ENCODE data around the gene NTPCR. TPM values are rescaled to one million over a fixed set of nuclear protein-coding genes. Genes with fewer than 3 reads are reported as not detected.

Gene NTPCR
- total RNA-seq, 2 donors from 2014 or later, result 28.3 to 29.1 TPM

GRCh38 chr1:233033361-233033760 is 83.0 kb downstream of the NTPCR start:
- intact Hi-C loops (cut with DNase I), result no loop called here
- TF ChIP-seq CTCF (IDR thresholded peaks at IDR 0.05) (no peak), POLR2AphosphoS5 (IDR thresholded peaks at IDR 0.05) (no peak), POLR2A (IDR thresholded peaks at IDR 0.05) (no peak)
- Histone ChIP-seq H3K27ac (no peak overlapping the region), H3K9me3 (no peaks in the 10 kb centered on the region), H3K4me1 (replicated peaks) (no peaks in the 10 kb centered on the region), H3K4me3 (no peak overlapping the region), H3K27me3 (replicated peaks; ENCODE audit: insufficient read depth) (no peaks in the 10 kb centered on the region), H3K36me3 (no peaks in the 10 kb centered on the region)
- no peak for DNase-seq (ENCODE audit: low spot score)
- 77% methylated on average over 3 of the region's 3 CpGs for WGBS

Other genes with a start within 250 kb of the NTPCR start
- gene MAP10, start 145.2 kb upstream of the NTPCR start, total RNA-seq, result 1 to 10 TPM in 1 of 2 donors, under 1 TPM in 1; 0.82 to 6.2 TPM

Data from prostate gland (tissue), 2 donors.